MCF 10A (cell line): Measurements from ENCODE around the gene DDX19B. TPM values are rescaled to one million over a fixed set of nuclear protein-coding genes. Genes with fewer than 3 reads are reported as not detected.
"Not testable (repeated sequence)": the region's sequence is repeated elsewhere in the genome, so short reads cannot be mapped to it uniquely, and the experiment has no call there.

Experiments used
- BruUV-seq: library from RNA; stranded (reverse); fragments of 400-500 nt; replicated peaks from 2 replicates; lab custom pipeline; 2021; lab: Mats Ljungman, UMichigan
- CTCF ChIA-PET: fragments of 300-600 bp; sonication (Branson Sonifier 250); formaldehyde crosslinking; extraction: SDS; loops from one replicate; lab custom pipeline; 2021; ENCODE audit warnings: antibody characterized with exemption, inconsistent platforms; lab: Yijun Ruan, JAX
- POLR2A ChIA-PET: fragments of 300-600, 350-650 bp; sonication (Branson Sonifier 250); formaldehyde crosslinking; extraction: SDS; loops from one replicate; lab custom pipeline; 2020; ENCODE audit warnings: antibody characterized with exemption, inconsistent platforms; lab: Yijun Ruan, JAX
- DNase-seq: peaks from one replicate; pipeline ENCODE4 v3.0.0-alpha.2; 2018; ENCODE audit not compliant: unreplicated experiment
- H3K27ac Mint-ChIP-seq: one replicate; pipeline ENCODE4 v1.8.0; 2022; ENCODE audit warnings: mild to moderate bottlenecking, low read depth, mixed read lengths; ENCODE audit not compliant: unreplicated experiment
- H3K27me3 Mint-ChIP-seq: one replicate; pipeline ENCODE4 v1.8.0; 2022; ENCODE audit warnings: mixed read lengths; ENCODE audit not compliant: insufficient read depth, unreplicated experiment
- H3K36me3 Mint-ChIP-seq: one replicate; pipeline ENCODE4 v1.8.0; 2022; ENCODE audit warnings: mild to moderate bottlenecking, moderate library complexity, mixed read lengths; ENCODE audit not compliant: insufficient read depth, unreplicated experiment
- H3K4me1 Mint-ChIP-seq: one replicate; pipeline ENCODE4 v1.8.0; 2022; ENCODE audit warnings: mixed read lengths; ENCODE audit not compliant: insufficient read depth, unreplicated experiment
- H3K4me3 Mint-ChIP-seq: one replicate; pipeline ENCODE4 v1.8.0; 2022; ENCODE audit warnings: mild to moderate bottlenecking, moderate library complexity, mixed read lengths; ENCODE audit not compliant: unreplicated experiment
- H3K9me3 Mint-ChIP-seq: one replicate; pipeline ENCODE4 v1.8.0; 2022; ENCODE audit warnings: mixed read lengths; ENCODE audit not compliant: unreplicated experiment
- intact Hi-C: fragments of 100-400 bp; cut with micrococcal nuclease; formaldehyde crosslinking; loops from 2 replicates; pipeline ENCODE4 v1.14.1; 2022
- total RNA-seq: library from RNA; stranded (reverse); gene quantifications from 2 replicates; pipeline ENCODE4 v1.2.3, GENCODE V29; 2022
- TF ChIP-seq, protein P1 (sequence below): fragments of 200-600 bp; IDR thresholded peaks from one replicate; pipeline ENCODE4 v1.8.0; 2022; ENCODE audit warnings: antibody characterized with exemption, mild to moderate bottlenecking; ENCODE audit not compliant: unreplicated experiment

DDX19B gene
- total RNA-seq, 1 experiment from 2014 or later = 38.6 TPM

GRCh38 chr16:70349783-70350182 lies 50.8 kb downstream of the DDX19B start:
- Mint-ChIP-seq H3K4me3 (no peak overlapping the region), H3K27ac (no peak overlapping the region), H3K4me1 (peaks cover 6% of the 10 kb centered on the region), H3K27me3 (no peaks in the 10 kb centered on the region), H3K9me3 (no peaks in the 10 kb centered on the region), H3K36me3 (peaks cover 56% of the 10 kb centered on the region)
- intact Hi-C loops = no loop called here
- TF ChIP-seq, protein P1, sequence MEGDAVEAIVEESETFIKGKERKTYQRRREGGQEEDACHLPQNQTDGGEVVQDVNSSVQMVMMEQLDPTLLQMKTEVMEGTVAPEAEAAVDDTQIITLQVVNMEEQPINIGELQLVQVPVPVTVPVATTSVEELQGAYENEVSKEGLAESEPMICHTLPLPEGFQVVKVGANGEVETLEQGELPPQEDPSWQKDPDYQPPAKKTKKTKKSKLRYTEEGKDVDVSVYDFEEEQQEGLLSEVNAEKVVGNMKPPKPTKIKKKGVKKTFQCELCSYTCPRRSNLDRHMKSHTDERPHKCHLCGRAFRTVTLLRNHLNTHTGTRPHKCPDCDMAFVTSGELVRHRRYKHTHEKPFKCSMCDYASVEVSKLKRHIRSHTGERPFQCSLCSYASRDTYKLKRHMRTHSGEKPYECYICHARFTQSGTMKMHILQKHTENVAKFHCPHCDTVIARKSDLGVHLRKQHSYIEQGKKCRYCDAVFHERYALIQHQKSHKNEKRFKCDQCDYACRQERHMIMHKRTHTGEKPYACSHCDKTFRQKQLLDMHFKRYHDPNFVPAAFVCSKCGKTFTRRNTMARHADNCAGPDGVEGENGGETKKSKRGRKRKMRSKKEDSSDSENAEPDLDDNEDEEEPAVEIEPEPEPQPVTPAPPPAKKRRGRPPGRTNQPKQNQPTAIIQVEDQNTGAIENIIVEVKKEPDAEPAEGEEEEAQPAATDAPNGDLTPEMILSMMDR = no peak
- ChIA-PET CTCF (no interaction called here), POLR2A (interaction anchor here (1.0 to 1.4 kb wide), 3 partner anchors 10 to 50 kb away, joined by 4 to 6 read pairs (median 4); partner anchors contain the start of gene DDX19B)
- BruUV-seq = no TSS peak
- no peak for DNase-seq

DNA sequence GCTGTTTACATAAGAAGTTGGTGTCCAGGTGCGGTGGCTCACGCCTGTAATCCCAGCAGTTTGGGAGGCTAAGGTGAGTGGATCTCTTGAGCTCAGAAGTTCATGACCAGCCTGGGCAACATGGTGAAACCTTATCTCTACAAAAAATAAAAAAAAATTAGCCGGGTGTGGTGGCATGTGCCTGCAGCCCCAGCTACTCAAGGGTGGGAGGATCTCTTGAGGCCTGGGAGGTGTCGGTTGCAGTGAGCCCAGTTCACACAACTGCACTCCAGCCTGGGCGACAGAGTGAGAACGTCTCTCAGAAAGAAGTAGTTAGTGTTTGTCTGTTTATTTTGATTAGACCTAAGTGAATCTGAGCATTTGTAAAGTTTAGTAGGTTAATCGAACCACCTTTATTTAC lies 60.6 kb downstream of the DDX19B start:
- no peak overlapping the region for H3K27ac Mint-ChIP-seq
- intact Hi-C loops = no loop called here
- H3K9me3 Mint-ChIP-seq = no peaks in the 10 kb centered on the region
- no peak for DNase-seq
- TF ChIP-seq, protein P1 = no peak
- no peaks in the 10 kb centered on the region for H3K4me1 Mint-ChIP-seq
- H3K4me3 Mint-ChIP-seq = no peak overlapping the region
- no TSS peak for BruUV-seq
- peaks cover 92% of the 10 kb centered on the region for H3K36me3 Mint-ChIP-seq
- no peaks in the 10 kb centered on the region for H3K27me3 Mint-ChIP-seq
- ChIA-PET POLR2A (interaction anchor here (0.8 to 4.1 kb wide), 5 partner anchors 9 to 163 kb away, joined by 3 to 32 read pairs (median 4); partner anchors contain the start of genes COG4, DDX19A and SF3B3), CTCF (interaction anchor here (0.9 to 1.2 kb wide), 2 partner anchors 9 to 13 kb away, joined by 3 read pairs; partner anchors contain the start of gene DDX19A)

- Mint-ChIP-seq H3K36me3 (peaks cover 97% of the 10 kb centered on the region), H3K4me1 (no peaks in the 10 kb centered on the region), H3K4me3 (no peak overlapping the region)
These were observed 65.4 kb downstream of the DDX19B start for GRCh38 chr16:70364399-70364798.

GRCh38 chr16:70370145-70370544 lies 71.2 kb downstream of the DDX19B start:
- H3K27me3 Mint-ChIP-seq, DNase-seq, H3K27ac Mint-ChIP-seq, H3K4me3 Mint-ChIP-seq, H3K4me1 Mint-ChIP-seq, intact Hi-C loops, BruUV-seq, H3K9me3 Mint-ChIP-seq: not testable (repeated sequence)
- ChIA-PET POLR2A (interaction anchor here (0.6 to 1.5 kb wide), 5 partner anchors 11 to 284 kb away, joined by 3 to 11 read pairs (median 3); partner anchors contain the start of genes DDX19A and ST3GAL2), CTCF (interaction anchor here (0.6 to 2.8 kb wide), 15 partner anchors 9 to 764 kb away, joined by 3 to 17 read pairs (median 4); partner anchors contain the start of gene DDX19B)
- TF ChIP-seq, protein P1 = peak; percentile 51
- H3K36me3 Mint-ChIP-seq = peaks cover 94% of the 10 kb centered on the region

More at GRCh38 chr16:70364399-70364798, 65.4 kb downstream of the DDX19B start:
- BruUV-seq = no TSS peak
- Mint-ChIP-seq H3K27ac (no peak overlapping the region), H3K27me3 (no peaks in the 10 kb centered on the region), H3K9me3 (no peaks in the 10 kb centered on the region)
- CTCF ChIA-PET = interaction anchor here (0.5 to 1.1 kb wide), 2 partner anchors 89 to 289 kb away, joined by 3 read pairs; no protein-coding TSS in a partner anchor
- POLR2A ChIA-PET = interaction anchor here (0.7 kb wide), 1 partner anchor 15 kb away, joined by 3 read pairs; no protein-coding TSS in a partner anchor
- intact Hi-C loops = no loop called here
- TF ChIP-seq, protein P1 = no peak
- no peak for DNase-seq
